SK-N-SH treated with all-trans-retinoic acid at 6 μM for 48 hours (cell line): ENCODE data around the gene HDGFL2.

Source experiments
- ARNTL ChIP-seq: fragments of 450-650 bp; formaldehyde crosslinking; IDR thresholded peaks from 2 replicates; pipeline ENCODE4 v1.5.0; 2020; ENCODE audit warnings: low read depth, mild to moderate bottlenecking, moderate library complexity, borderline replicate concordance
- GLIS3 ChIP-seq: fragments of 250-450 bp; sonication (Bioruptor Pico); IDR thresholded peaks from 2 replicates; pipeline ENCODE4 v1.5.0; 2020; ENCODE audit warnings: mild to moderate bottlenecking, moderate library complexity
- RARB ChIP-seq: fragments of 250-450 bp; sonication (Bioruptor Pico); IDR thresholded peaks from 2 replicates; pipeline ENCODE4 v1.8.0; 2021; ENCODE audit warnings: mild to moderate bottlenecking, moderate library complexity
- TOX ChIP-seq: fragments of 250-450 bp; sonication (Bioruptor Pico); IDR thresholded peaks from 2 replicates; pipeline ENCODE4 v1.8.0; 2021; ENCODE audit warnings: mild to moderate bottlenecking, moderate library complexity, borderline replicate concordance
- ZFP3 ChIP-seq: fragments of 250-450 bp; sonication (Bioruptor Pico); IDR thresholded peaks from 2 replicates; pipeline ENCODE4 v1.5.0; 2020; ENCODE audit warnings: mild to moderate bottlenecking, moderate library complexity
- ZFP30 ChIP-seq: fragments of 450-650 bp; formaldehyde crosslinking; IDR thresholded peaks from 2 replicates; pipeline ENCODE4 v1.5.0; 2022; ENCODE audit warnings: mild to moderate bottlenecking, moderate library complexity
- ZNF8 ChIP-seq: fragments of 450-650 bp; formaldehyde crosslinking; IDR thresholded peaks from 2 replicates; pipeline ENCODE4 v1.5.0; 2020; ENCODE audit warnings: mild to moderate bottlenecking, moderate library complexity
- TF ChIP-seq, protein P1 (sequence below): fragments of 250-450 bp; sonication (Bioruptor Pico); IDR thresholded peaks from 2 replicates; pipeline ENCODE4 v1.8.0; 2020; ENCODE audit warnings: mild to moderate bottlenecking, moderate library complexity, borderline replicate concordance
- TF ChIP-seq, protein P2 (sequence below): fragments of 250-450 bp; sonication (Bioruptor Pico); IDR thresholded peaks from 2 replicates; pipeline ENCODE4 v1.5.0; 2020; ENCODE audit warnings: mild to moderate bottlenecking, moderate library complexity

DNA sequence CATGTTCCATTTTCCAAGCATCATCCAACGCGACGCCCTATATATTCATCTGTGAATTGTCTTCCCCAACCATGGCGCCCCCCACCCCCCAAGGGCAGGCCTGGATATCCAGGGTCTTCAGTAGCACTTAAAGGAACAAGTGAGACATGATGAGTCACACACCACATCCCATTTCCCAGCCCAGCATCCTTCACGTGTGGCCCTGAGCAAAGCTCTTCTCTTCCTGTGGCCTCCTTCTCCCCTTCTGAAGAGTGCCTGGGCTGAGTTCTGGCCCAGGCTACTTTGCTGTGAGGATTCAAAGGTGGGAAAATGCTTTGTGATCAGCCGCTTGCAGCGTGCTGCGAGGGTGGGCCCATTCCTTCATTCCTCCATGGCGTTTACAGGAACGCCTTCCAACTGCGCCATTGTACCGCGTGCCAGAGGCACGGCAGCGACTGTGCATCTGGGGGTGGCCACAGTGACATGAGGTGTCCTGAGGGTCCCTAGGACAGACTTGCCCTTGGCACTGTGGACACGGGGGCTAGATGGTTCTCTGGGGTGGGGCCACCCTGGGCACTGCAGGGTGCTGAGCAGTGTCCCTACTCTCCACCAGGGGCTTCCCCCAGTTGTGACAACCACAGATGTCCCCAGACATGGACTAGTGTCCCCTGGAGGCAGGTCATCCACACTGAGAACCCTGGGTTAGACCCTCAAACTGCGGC is 34.5 kb downstream of the HDGFL2 start:
- TF ChIP-seq GLIS3 (CRISPR knock-in tag): no peak
- TF ChIP-seq, protein P1, sequence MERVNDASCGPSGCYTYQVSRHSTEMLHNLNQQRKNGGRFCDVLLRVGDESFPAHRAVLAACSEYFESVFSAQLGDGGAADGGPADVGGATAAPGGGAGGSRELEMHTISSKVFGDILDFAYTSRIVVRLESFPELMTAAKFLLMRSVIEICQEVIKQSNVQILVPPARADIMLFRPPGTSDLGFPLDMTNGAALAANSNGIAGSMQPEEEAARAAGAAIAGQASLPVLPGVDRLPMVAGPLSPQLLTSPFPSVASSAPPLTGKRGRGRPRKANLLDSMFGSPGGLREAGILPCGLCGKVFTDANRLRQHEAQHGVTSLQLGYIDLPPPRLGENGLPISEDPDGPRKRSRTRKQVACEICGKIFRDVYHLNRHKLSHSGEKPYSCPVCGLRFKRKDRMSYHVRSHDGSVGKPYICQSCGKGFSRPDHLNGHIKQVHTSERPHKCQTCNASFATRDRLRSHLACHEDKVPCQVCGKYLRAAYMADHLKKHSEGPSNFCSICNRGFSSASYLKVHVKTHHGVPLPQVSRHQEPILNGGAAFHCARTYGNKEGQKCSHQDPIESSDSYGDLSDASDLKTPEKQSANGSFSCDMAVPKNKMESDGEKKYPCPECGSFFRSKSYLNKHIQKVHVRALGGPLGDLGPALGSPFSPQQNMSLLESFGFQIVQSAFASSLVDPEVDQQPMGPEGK: no peak
- TF ChIP-seq, protein P2, sequence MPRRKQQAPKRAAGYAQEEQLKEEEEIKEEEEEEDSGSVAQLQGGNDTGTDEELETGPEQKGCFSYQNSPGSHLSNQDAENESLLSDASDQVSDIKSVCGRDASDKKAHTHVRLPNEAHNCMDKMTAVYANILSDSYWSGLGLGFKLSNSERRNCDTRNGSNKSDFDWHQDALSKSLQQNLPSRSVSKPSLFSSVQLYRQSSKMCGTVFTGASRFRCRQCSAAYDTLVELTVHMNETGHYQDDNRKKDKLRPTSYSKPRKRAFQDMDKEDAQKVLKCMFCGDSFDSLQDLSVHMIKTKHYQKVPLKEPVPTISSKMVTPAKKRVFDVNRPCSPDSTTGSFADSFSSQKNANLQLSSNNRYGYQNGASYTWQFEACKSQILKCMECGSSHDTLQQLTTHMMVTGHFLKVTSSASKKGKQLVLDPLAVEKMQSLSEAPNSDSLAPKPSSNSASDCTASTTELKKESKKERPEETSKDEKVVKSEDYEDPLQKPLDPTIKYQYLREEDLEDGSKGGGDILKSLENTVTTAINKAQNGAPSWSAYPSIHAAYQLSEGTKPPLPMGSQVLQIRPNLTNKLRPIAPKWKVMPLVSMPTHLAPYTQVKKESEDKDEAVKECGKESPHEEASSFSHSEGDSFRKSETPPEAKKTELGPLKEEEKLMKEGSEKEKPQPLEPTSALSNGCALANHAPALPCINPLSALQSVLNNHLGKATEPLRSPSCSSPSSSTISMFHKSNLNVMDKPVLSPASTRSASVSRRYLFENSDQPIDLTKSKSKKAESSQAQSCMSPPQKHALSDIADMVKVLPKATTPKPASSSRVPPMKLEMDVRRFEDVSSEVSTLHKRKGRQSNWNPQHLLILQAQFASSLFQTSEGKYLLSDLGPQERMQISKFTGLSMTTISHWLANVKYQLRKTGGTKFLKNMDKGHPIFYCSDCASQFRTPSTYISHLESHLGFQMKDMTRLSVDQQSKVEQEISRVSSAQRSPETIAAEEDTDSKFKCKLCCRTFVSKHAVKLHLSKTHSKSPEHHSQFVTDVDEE: no peak
- no peak for TF ChIP-seq ZFP3 (CRISPR knock-in tag)
- TF ChIP-seq TOX (CRISPR knock-in tag): no peak
- no peak for TF ChIP-seq ZNF8
- no peak for TF ChIP-seq RARB (CRISPR knock-in tag)
- TF ChIP-seq ARNTL: no peak
- TF ChIP-seq ZFP30 (CRISPR knock-in tag): no peak
